ENCODE data around the gene ESAM. TPM values are rescaled to one million over a fixed set of nuclear protein-coding genes. Genes with fewer than 3 reads are reported as not detected.

ESAM gene
- polyA plus RNA-seq, 1 of the 3 experiments (the other 2 are of a cell fraction), result 1.3 TPM

GRCh38 chr11:124800226-124800929, 38.3 kb upstream of the ESAM start, which contains the start of gene MSANTD2 (continued):
- TF ChIP-seq USF1 (IDR thresholded peaks at IDR 0.05; ENCODE audit: borderline replicate concordance, low read depth) (peak; percentile 27; the same call in 1 of the 2 replicates), GABPA (IDR thresholded peaks at IDR 0.05; ENCODE audit: low read depth) (peak; percentile 85), ELF1 (IDR thresholded peaks at IDR 0.05) (peak; percentile 62; the same call in 1 of the 2 replicates), YY1 (IDR thresholded peaks at IDR 0.05; ENCODE audit: low read depth) (peak; percentile 91), NRF1 (IDR thresholded peaks at IDR 0.05; ENCODE audit: low read depth, low read length) (no peak), MXI1 (IDR thresholded peaks at IDR 0.05; ENCODE audit: low read depth, low read length) (peak; percentile 8; the same call in 1 of the 2 replicates), MEF2A (IDR thresholded peaks at IDR 0.05; ENCODE audit: borderline replicate concordance, low read depth) (no peak), TAF1 (IDR thresholded peaks at IDR 0.05; ENCODE audit: borderline replicate concordance, low read depth, low read length) (peak; percentile 90; the same call in 1 of the 2 replicates), FOXM1 (IDR thresholded peaks at IDR 0.05; ENCODE audit: low read depth) (0 out of 2 replicates have a peak, but pooled peaks have one; percentile 15), EZH2phosphoT487 (IDR thresholded peaks at IDR 0.05; ENCODE audit: borderline replicate concordance, low read depth) (no peak), POLR2AphosphoS5 (IDR thresholded peaks at IDR 0.05; ENCODE audit: low read depth, low read length) (peak; percentile 95), RCOR1 (IDR thresholded peaks at IDR 0.05; ENCODE audit: low read length) (no peak), SMC3 (IDR thresholded peaks at IDR 0.05; ENCODE audit: low read depth, low read length) (peak; percentile 8; the same call in 1 of the 2 replicates), USF2 (IDR thresholded peaks at IDR 0.05; ENCODE audit: borderline replicate concordance, low read depth, low read length) (no peak), NFIC (IDR thresholded peaks at IDR 0.05; ENCODE audit: borderline replicate concordance) (no peak), GATA2 (CRISPR knock-in tag; IDR thresholded peaks at IDR 0.05) (no peak), RXRA (IDR thresholded peaks at IDR 0.05; ENCODE audit: borderline replicate concordance, low read depth) (no peak)
- TF ChIP-seq, protein P1, sequence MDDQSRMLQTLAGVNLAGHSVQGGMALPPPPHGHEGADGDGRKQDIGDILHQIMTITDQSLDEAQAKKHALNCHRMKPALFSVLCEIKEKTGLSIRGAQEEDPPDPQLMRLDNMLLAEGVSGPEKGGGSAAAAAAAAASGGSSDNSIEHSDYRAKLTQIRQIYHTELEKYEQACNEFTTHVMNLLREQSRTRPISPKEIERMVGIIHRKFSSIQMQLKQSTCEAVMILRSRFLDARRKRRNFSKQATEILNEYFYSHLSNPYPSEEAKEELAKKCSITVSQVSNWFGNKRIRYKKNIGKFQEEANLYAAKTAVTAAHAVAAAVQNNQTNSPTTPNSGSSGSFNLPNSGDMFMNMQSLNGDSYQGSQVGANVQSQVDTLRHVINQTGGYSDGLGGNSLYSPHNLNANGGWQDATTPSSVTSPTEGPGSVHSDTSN (IDR thresholded peaks at IDR 0.05), result no peak
- TF ChIP-seq, protein P2, sequence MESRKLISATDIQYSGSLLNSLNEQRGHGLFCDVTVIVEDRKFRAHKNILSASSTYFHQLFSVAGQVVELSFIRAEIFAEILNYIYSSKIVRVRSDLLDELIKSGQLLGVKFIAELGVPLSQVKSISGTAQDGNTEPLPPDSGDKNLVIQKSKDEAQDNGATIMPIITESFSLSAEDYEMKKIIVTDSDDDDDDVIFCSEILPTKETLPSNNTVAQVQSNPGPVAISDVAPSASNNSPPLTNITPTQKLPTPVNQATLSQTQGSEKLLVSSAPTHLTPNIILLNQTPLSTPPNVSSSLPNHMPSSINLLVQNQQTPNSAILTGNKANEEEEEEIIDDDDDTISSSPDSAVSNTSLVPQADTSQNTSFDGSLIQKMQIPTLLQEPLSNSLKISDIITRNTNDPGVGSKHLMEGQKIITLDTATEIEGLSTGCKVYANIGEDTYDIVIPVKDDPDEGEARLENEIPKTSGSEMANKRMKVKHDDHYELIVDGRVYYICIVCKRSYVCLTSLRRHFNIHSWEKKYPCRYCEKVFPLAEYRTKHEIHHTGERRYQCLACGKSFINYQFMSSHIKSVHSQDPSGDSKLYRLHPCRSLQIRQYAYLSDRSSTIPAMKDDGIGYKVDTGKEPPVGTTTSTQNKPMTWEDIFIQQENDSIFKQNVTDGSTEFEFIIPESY (IDR thresholded peaks at IDR 0.05; ENCODE audit: borderline replicate concordance, low read depth), result 0 out of 2 replicates have a peak, but pooled peaks have one; percentile 15
